ENCODE results near the gene ADRM1.

Gene ADRM1

GRCh38 chr20:62311832-62312661 is 9.2 kb downstream of the ADRM1 start:
- no peak for DNase-seq

DNA sequence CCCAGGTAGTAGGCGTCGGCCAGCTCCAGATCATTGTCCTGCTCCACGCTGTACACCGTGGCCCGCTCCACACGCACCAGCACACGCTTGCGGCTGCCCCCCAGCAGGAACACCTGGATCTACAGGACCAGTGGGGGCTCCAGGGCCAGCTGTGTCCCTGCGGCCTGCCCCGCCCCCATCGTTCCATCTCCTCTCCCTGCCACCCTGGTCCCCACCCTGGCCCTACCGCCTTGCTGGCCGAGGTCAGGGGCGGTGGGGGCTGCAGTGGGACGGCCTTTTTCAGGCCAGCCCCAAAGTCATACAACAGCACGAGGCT is 9.8 kb downstream of the ADRM1 start:
- DNase-seq = no peak

GRCh38 chr20:62313021-62313420 is 10.2 kb downstream of the ADRM1 start:
- no peak for DNase-seq

DNA sequence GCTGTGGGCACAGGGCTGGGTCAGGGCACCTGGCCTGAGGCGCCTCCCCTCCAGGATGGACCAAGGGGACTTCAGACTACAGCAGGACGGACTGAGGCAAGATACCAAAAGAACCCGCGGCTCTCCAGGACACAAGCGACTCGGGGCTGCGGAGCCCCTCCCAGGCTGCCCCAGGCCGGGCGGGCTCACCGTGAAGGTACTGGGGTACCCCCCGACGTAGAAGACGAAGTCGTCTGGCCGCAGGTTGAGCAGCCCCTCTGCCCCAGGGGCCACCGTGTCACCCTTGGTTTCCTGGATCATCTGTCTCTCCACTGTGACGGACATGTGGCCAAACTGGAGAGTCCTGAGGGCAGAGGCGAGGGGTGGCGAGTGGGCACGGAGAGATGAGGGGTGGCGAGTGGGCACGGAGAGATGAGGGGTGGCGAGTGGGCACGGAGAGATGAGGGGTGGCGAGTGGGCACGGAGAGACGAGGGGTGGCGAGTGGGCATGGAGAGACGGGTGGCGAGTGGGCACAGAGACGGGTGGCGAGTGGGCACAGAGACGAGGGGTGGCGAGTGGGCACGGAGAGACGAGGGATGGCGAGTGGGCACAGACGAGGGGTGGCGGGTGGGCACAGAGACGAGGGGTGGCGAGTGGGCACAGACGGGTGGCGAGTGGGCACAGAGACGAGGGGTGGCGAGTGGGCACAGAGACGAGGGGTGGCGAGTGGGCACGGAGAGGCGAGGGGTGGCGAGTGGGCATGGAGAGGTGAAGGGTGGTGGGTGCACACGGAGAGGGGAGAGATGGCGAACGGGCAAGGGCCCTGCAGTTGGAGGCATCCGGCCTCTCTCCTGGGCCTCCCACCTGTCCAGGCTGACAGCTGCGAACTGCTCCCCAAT is 10.9 kb downstream of the ADRM1 start:
- no peak for DNase-seq

DNA sequence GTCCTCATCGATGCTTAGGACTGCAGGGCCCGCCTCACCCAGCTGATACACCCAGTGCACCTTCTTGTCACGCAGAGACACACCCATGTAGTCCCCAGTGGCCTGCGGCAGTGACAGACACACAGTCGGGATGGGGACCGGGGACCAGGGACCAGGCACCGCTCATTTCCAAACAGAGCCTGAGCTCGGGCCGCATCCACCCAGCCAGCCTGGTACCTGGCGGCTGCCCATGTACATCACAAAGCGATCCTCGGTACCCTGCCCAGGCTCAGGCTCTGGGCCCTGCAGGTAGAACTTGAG is 11.5 kb downstream of the ADRM1 start:
- DNase-seq = no peak

- no peak for DNase-seq
Measured at GRCh38 chr20:62314711-62315302, 12.0 kb downstream of the ADRM1 start.

DNA sequence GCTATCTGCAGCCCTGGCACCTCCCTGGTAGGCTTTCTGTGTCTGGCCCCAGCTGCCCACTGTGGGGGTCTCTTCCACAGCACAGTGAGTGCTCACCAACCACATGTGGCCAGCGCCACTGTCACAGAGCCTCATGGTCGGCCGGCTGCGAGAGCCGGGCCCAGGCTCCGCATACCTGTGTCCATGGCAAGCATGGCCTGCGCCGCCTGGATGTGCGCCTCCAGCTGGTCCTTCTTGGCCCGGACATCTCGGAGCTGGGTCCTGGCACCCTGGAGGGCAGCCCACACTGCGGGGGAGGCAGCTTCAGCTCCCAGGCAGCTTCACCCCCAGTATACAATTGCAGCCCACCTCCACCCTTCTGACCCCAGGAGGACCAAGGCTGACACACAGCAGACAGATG is 13.0 kb downstream of the ADRM1 start:
- DNase-seq = no peak

DNA sequence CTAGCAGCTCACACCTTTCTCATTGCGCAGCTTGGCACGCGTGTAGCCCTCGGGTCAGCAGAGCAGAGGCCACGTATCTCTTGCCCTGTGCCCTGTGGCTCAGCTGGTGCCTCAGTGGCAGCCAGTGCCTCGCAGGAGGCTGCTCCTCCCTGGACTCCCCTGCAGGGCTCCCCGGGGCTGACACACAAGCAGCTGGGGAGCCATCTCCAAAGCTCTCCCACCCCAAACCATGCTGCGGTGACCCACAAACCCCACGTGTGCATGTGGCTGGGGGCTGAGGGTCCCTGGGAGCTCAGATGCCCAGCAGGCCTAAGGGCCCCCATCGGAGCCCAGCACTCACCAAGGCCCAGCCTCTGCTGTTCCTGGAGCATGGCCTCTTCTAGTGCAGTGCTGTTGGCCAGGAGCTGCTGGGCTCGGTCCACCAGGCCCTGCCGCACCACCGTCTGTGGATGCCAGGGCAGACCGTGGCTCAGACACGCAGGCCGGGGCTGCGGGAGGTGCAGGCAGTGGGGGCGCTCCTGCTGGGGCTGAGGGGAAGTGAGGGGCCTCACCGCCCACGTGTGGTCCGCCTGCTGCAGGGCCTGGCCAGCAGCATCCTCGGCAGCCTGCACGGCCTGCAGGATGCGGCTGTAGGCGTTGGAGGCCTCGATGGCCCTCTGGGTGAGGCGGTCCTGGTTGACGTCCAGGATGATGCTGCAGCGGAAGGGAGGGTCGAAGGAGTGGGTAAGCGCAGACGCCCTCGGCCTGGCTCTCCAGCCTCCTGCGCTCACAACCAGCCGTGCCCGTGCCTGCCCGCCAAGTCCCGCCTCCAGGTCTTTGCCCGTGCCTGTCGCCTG is 13.8 kb downstream of the ADRM1 start:
- DNase-seq = no peak

DNA sequence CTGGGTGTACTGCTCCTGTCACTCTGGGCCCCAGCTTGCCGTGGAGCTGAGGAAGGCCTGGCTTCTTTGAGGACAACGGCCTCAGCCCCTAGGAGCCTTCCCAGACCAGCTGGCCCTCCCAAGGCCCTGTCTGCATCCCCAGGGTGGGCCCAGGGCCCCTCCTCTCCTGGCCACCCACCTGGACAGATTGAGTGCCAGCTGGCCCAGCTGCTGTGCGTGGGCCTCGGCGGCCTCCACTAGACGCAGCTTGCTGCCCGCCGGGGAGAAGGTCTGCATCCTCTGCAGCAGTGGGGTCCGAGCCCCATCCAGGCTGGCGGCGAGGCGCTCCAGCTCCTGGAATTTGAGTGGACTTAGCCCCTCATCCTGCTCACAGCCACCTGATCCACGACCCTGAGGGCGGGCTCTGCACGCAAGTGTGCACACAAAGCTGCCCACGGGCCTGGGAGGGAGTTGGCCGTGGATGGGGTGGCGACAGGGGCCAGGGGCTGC is 14.4 kb downstream of the ADRM1 start:
- no peak for DNase-seq

GRCh38 chr20:62318400-62319345 is 15.9 kb downstream of the ADRM1 start:
- no peak for DNase-seq

- no peak for DNase-seq
Measured at GRCh38 chr20:62319346-62319909, 16.6 kb downstream of the ADRM1 start.

- no peak for DNase-seq
Measured at GRCh38 chr20:62320581-62321354, 18.0 kb downstream of the ADRM1 start.

DNA sequence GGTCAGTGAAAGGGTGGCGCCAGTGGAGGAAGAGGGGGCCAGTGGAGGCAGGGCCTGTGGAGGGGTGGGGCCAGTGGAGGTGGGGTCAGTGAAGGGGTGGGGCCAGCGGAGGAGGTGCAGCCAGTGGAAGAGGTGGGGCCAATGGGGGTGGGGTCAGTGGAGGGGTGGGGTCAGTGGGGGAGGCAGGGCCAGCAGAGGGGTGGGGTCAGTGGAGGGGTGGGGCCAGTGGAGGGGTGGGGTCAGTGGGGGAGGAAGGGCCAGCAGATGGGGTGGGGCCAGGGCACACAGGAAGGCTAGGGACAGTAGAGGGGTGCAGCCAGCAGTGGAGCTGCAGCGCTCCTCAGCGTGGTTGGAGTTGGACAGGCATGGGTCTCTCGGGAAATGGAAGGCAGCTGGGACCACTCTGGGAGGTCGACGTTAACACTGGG is 18.7 kb downstream of the ADRM1 start:
- DNase-seq = no peak

GRCh38 chr20:62321975-62322374 is 19.2 kb downstream of the ADRM1 start:
- no peak for DNase-seq

DNA sequence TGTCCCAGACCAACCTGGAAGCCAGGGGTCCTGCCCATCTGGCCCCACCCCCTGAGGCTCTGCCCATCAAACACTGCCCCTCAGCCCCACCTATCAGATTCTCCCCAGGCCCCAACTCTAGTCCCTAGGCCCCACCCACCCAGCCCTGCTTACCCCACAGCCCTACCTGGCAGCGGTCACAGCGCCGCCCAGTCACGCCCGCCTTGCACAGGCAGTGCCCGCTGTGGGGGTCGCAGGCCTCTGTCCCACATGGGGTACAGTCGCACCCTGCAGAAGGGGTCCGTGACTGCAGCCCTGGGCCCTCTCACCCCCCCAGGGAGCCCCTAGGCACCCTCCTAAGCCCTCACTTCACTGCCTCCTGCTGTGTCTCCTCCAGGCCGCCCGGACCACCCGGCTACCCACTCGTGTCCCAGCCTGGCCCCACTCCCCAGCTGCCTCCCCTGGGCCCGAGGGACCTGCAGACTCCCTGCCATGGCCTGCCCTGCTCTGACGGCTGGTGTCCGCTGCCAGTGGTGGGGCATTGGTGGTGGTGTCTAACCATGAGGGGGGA is 19.8 kb downstream of the ADRM1 start:
- DNase-seq = no peak

DNA sequence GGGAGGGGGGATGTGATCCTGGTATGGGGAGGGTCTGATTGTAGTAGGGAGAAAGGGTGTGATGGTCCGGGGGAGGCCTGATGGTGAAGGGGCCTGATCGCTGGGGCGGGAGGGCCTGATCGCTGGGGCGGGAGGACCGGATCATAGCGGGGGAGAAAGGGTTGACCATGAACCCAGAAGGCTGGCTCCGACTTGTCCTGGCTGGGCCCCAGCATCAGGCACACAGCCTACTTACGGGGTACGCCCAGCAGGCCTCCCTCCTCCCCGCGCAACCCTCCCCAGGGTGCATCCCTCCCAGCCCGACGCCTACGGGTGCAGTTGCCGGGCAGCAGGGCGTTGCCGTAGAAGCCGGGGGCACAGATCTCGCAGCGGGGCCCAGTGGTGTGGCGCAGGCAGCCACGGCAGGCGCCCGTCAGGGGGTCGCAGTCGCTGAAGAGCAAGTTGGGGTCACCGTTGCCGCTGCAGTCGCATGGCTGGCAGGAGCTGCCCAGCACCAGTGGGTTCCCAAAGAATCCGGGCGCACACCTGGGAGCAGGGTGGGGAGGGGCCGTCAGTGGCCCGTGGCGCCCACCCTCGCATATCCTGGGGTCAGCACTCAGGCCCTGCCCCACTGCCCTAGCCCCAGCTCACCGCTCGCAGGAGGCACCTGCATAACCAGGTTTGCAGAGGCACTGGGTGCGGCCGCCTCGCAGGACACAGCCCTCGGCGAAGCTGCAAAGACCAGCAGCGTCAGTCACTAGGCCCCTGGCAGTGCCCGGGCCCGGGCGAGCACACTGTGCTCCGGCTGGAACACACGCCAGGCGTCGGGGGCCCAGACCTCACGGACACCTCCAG is 20.6 kb downstream of the ADRM1 start:
- no peak for DNase-seq

- no peak for DNase-seq
Measured at GRCh38 chr20:62323980-62324906, 21.4 kb downstream of the ADRM1 start.
